HEK293T (cell line): ENCODE data around the gene RPTOR.
"Not testable (repeated sequence)": the region's sequence is repeated elsewhere in the genome, so short reads cannot be mapped to it uniquely, and the experiment has no call there.

ENCODE experiments used
- CTCF ChIA-PET: fragments of 350-600 bp; formaldehyde crosslinking; extraction: SDS; loops from one replicate; lab custom pipeline; 2021; ENCODE audit warnings: antibody characterized with exemption, inconsistent platforms; lab: Yijun Ruan, JAX
- POLR2A ChIA-PET: fragments of 350-600 bp; formaldehyde crosslinking; extraction: SDS; loops from one replicate; lab custom pipeline; 2020; ENCODE audit warnings: antibody characterized with exemption, inconsistent platforms; lab: Yijun Ruan, JAX
- DNase-seq: peaks from one replicate; pipeline ENCODE4 v3.0.0; 2012; ENCODE audit warnings: mixed read lengths; ENCODE audit errors: extremely low spot score
- ARNT ChIP-seq: fragments of 450-650 bp; IDR thresholded peaks from 2 replicates; pipeline ENCODE4 v1.6.1; 2017; ENCODE audit warnings: mild to moderate bottlenecking
- BHLHE40 ChIP-seq: fragments of 450-650 bp; IDR thresholded peaks from 2 replicates; pipeline ENCODE4 v1.6.1; 2016; ENCODE audit warnings: mild to moderate bottlenecking, moderate library complexity, borderline replicate concordance
- CTBP1 ChIP-seq: fragments of 450-650 bp; IDR thresholded peaks from 2 replicates; pipeline ENCODE4 v1.6.1; 2016; ENCODE audit warnings: borderline replicate concordance
- ELF4 ChIP-seq: fragments of 450-650 bp; IDR thresholded peaks from 2 replicates; pipeline ENCODE4 v1.6.1; 2017; ENCODE audit warnings: antibody characterized with exemption
- FOXA1 ChIP-seq: fragments of 450-650 bp; IDR thresholded peaks from 2 replicates; pipeline ENCODE4 v1.6.1; 2016; ENCODE audit warnings: mild to moderate bottlenecking
- FOXK2 ChIP-seq: fragments of 450-650 bp; IDR thresholded peaks from 2 replicates; pipeline ENCODE4 v1.6.1; 2016; ENCODE audit warnings: mild to moderate bottlenecking
- FOXM1 ChIP-seq: fragments of 450-650 bp; IDR thresholded peaks from 2 replicates; pipeline ENCODE4 v1.6.1; 2017; ENCODE audit warnings: mild to moderate bottlenecking, borderline replicate concordance
- HDGF ChIP-seq: fragments of 450-650 bp; IDR thresholded peaks from 2 replicates; pipeline ENCODE4 v1.6.1; 2017; ENCODE audit warnings: antibody characterized with exemption, borderline replicate concordance
- L3MBTL2 ChIP-seq: fragments of 450-650 bp; conservative IDR thresholded peaks from 2 replicates; pipeline ENCODE4 v1.6.1; 2016; ENCODE audit warnings: mild to moderate bottlenecking
- LEF1 ChIP-seq: fragments of 450-650 bp; IDR thresholded peaks from 2 replicates; pipeline ENCODE4 v1.6.1; 2017; ENCODE audit warnings: mild to moderate bottlenecking, borderline replicate concordance
- NFRKB ChIP-seq: fragments of 450-650 bp; IDR thresholded peaks from 2 replicates; pipeline ENCODE4 v1.6.1; 2016; ENCODE audit warnings: mild to moderate bottlenecking, moderate library complexity
- SP1 ChIP-seq: fragments of 450-650 bp; IDR thresholded peaks from 2 replicates; pipeline ENCODE4 v1.6.1; 2017
- SUZ12 ChIP-seq: fragments of 450-650 bp; IDR thresholded peaks from 2 replicates; pipeline ENCODE4 v1.6.1; 2016; ENCODE audit warnings: mild to moderate bottlenecking
- TARDBP ChIP-seq: fragments of 450-650 bp; IDR thresholded peaks from 2 replicates; pipeline ENCODE4 v1.6.1; 2016
- ZNF384 ChIP-seq: fragments of 450-650 bp; IDR thresholded peaks from 2 replicates; pipeline ENCODE4 v1.6.1; 2016
- TF ChIP-seq, protein P1 (sequence below): fragments of 450-650 bp; IDR thresholded peaks from 2 replicates; pipeline ENCODE4 v1.6.1; 2016

Gene RPTOR

DNA sequence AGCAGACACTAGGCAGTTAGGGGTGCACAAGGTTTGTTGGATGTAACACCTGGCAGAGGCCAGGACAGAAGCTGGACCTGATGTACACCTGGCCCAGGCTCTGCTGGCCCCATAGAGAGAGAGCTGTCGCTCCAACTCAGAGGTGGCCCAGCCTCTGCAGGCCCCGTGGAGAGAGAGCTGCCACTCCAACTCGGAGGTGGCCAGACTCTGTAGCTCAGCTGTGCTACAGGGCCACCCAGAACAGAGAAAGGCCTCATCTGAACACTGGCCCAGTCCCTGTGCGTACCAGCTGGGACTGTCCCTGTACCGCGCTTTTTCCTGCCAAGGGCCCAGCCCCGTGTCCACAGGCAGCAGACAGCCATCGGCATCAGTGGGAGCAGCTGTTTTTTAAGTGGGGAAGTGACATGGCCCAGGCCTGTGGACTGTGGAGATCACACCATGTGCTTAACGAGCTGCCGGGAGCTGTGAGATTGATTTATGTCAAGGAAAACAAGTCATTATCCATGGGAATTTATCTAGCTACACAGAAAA, 270.6 kb downstream of the RPTOR start:
- TF ChIP-seq FOXA1 (no peak), LEF1 (no peak), ELF4 (no peak), L3MBTL2 (no peak), ZNF384 (no peak), SP1 (no peak), FOXK2 (no peak), ARNT (no peak), SUZ12 (no peak), CTBP1 (no peak), HDGF (no peak), BHLHE40 (no peak), NFRKB (no peak), FOXM1 (no peak), TARDBP (no peak)
- TF ChIP-seq, protein P1, sequence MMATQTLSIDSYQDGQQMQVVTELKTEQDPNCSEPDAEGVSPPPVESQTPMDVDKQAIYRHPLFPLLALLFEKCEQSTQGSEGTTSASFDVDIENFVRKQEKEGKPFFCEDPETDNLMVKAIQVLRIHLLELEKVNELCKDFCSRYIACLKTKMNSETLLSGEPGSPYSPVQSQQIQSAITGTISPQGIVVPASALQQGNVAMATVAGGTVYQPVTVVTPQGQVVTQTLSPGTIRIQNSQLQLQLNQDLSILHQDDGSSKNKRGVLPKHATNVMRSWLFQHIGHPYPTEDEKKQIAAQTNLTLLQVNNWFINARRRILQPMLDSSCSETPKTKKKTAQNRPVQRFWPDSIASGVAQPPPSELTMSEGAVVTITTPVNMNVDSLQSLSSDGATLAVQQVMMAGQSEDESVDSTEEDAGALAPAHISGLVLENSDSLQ = no peak
- POLR2A ChIA-PET = interaction anchor here (1.6 kb wide), 1 partner anchor 18 kb away, joined by 4 read pairs; no protein-coding TSS in a partner anchor
- DNase-seq = no peak
- CTCF ChIA-PET = no interaction called here

DNA sequence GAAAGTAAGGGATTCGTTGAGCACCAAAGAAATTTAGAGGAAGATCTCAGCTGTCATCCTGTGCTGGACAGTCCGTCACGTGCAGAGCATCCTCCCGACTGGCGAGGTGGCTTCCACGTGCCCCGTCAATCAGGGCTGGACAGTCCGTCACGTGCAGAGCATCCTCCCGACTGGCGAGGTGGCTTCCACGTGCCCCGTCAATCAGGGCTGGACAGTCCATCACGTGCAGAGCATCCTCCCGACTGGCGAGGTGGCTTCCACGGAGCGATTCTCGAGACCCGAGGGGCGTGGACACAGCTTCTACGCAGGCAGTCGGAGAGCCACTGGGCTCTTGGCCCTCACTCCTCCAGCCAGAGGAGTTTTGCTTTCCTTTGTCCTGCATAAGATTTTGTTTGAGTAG, 271.1 kb downstream of the RPTOR start:
- POLR2A ChIA-PET = interaction anchor here (1.6 kb wide), 1 partner anchor 18 kb away, joined by 4 read pairs; no protein-coding TSS in a partner anchor
- CTCF ChIA-PET, DNase-seq: not testable (repeated sequence)

DNA sequence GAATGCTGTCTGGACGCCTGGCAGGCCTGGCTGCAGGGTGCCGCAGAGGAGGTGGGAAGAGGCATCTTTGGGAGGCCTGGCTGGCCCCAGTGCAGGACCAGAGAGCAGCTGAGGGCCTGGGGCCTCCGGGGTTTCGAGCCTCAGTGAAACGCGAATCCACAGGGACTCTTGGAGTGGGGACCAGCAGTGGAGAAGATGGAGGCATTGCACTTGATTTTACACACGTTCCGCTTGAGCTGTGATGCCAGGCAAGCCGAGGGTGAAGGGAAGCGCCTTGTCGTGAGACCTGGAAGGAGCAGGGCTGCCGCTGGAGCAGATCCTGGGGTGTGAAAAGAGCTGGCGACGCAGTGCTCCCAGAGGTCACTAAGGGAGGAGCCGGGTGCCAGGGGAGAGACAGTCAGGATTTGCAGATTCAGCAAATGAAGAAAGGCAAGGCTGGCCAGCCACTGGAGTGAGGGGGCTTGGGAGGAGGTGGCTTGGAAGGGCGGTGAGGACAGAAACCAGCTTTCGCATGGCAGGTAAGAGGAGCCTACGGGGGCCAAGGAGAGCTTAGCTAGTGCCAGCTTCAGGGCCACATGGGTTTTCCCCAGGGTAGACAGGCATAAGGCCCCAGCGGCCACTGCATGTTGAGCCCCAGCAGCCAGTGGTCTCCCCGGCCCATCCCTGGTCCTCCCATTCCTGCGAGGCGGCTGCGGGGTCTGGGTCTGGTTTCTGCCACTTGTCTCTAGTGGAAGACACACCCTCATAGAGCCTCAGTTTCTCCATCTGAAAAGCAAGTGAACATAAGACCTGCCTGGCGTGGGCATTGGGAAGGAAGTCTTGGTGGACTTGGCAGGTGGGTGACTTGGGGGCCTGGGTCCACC, 271.8 kb downstream of the RPTOR start:
- ChIA-PET POLR2A (interaction anchor here (1.6 kb wide), 1 partner anchor 17 kb away, joined by 4 read pairs; no protein-coding TSS in a partner anchor), CTCF (no interaction called here)
- TF ChIP-seq L3MBTL2 = no peak
- TF ChIP-seq FOXM1 = no peak
- no peak for DNase-seq

GRCh38 chr17:80817321-80817845, 272.7 kb downstream of the RPTOR start:
- TF ChIP-seq FOXK2 (no peak), L3MBTL2 (no peak), SP1 (no peak), LEF1 (no peak), ZNF384 (no peak), ARNT (no peak), NFRKB (no peak), FOXM1 (no peak), HDGF (no peak), TARDBP (no peak), FOXA1 (no peak), ELF4 (no peak)
- POLR2A ChIA-PET = no interaction called here
- DNase-seq = no peak
- CTCF ChIA-PET = no interaction called here

DNA sequence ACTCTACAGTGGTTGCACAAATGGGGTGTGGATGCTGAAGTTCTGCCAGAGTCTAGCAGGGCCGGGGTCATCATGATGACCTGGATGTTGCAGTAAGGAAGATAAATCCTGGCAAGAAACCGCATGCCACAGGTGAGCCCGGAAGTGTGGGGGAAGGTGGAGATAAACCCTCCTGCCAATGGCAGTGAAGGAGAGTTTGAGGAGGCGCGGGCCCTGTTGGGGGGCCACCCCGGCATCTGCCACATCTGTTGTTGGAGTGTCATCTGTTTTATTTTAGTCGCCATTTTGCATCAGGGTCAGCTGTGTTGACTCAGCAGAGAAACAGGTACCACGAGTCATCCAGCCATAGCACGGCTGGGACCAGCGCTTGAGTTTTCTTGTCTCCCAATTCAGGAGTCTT, 273.2 kb downstream of the RPTOR start:
- TF ChIP-seq FOXK2 = no peak
- TF ChIP-seq ELF4 = no peak
- TF ChIP-seq LEF1 = no peak
- no peak for TF ChIP-seq SUZ12
- no peak for TF ChIP-seq FOXA1
- TF ChIP-seq, protein P1 = no peak
- no peak for TF ChIP-seq ZNF384
- no peak for TF ChIP-seq ARNT
- POLR2A ChIA-PET = no interaction called here
- CTCF ChIA-PET = no interaction called here
- no peak for DNase-seq

DNA sequence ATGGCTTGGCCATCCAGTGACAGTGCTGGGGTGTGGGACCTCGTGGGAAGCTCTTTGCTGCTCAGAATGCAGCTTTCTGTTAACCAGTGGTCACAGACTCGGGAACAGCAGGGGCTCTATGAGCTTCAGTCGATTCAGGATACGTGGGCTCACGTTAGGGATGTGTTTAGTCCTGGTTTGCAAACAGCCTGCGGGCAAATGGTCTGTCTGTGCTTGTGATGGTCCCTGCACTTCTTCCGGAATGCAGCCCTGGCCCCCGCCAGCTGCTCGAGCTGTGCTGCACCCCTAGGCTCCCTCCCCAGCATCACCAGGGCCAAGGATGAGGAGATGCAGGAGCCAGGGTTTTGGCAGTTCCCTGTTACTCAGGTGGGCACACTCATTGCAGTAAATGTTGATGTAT, 274.2 kb downstream of the RPTOR start:
- no peak for TF ChIP-seq ARNT
- TF ChIP-seq ELF4 = no peak
- no peak for TF ChIP-seq SUZ12
- TF ChIP-seq NFRKB = no peak
- TF ChIP-seq BHLHE40 = no peak
- no peak for TF ChIP-seq ZNF384
- TF ChIP-seq LEF1 = no peak
- CTCF ChIA-PET = no interaction called here
- POLR2A ChIA-PET = interaction anchor here (1.3 kb wide), 1 partner anchor 14 kb away, joined by 7 read pairs; no protein-coding TSS in a partner anchor
- DNase-seq = no peak
